C4-2B (cell line): ENCODE results near the gene RTF1.

Source experiments
- H3K27ac ChIP-seq: fragments of 450-650 bp; 2 replicates; pipeline ENCODE4 v1.5.1; 2017
- CTCF ChIP-seq: fragments of 450-650 bp; conservative IDR thresholded peaks from 2 replicates; pipeline ENCODE4 v1.5.1; 2017; ENCODE audit warnings: mild to moderate bottlenecking
- ZFX ChIP-seq: fragments of 450-650 bp; IDR thresholded peaks from 2 replicates; pipeline ENCODE4 v1.6.1; 2017

The RTF1 gene

GRCh38 chr15:41494922-41495735 is 78.2 kb downstream of the RTF1 start:
- TF ChIP-seq CTCF (no peak), ZFX (no peak)
- H3K27ac ChIP-seq = no peak overlapping the region

GRCh38 chr15:41495736-41496599 is 79.1 kb downstream of the RTF1 start:
- TF ChIP-seq ZFX (no peak), CTCF (no peak)
- no peak overlapping the region for H3K27ac ChIP-seq

- TF ChIP-seq CTCF = no peak
- no peak for TF ChIP-seq ZFX
- H3K27ac ChIP-seq = no peak overlapping the region
These were observed 81.8 kb downstream of the RTF1 start for GRCh38 chr15:41498657-41499056.

GRCh38 chr15:41499109-41499851 is 82.4 kb downstream of the RTF1 start:
- TF ChIP-seq CTCF (no peak), ZFX (no peak)
- no peak overlapping the region for H3K27ac ChIP-seq

- TF ChIP-seq ZFX = no peak
- no peak overlapping the region for H3K27ac ChIP-seq
These were observed 84.5 kb downstream of the RTF1 start for GRCh38 chr15:41501191-41501917.

GRCh38 chr15:41501931-41502794 is 85.3 kb downstream of the RTF1 start:
- H3K27ac ChIP-seq = no peak overlapping the region
- no peak for TF ChIP-seq CTCF
- no peak for TF ChIP-seq ZFX
